ENCODE results near the gene STK24.

DNA sequence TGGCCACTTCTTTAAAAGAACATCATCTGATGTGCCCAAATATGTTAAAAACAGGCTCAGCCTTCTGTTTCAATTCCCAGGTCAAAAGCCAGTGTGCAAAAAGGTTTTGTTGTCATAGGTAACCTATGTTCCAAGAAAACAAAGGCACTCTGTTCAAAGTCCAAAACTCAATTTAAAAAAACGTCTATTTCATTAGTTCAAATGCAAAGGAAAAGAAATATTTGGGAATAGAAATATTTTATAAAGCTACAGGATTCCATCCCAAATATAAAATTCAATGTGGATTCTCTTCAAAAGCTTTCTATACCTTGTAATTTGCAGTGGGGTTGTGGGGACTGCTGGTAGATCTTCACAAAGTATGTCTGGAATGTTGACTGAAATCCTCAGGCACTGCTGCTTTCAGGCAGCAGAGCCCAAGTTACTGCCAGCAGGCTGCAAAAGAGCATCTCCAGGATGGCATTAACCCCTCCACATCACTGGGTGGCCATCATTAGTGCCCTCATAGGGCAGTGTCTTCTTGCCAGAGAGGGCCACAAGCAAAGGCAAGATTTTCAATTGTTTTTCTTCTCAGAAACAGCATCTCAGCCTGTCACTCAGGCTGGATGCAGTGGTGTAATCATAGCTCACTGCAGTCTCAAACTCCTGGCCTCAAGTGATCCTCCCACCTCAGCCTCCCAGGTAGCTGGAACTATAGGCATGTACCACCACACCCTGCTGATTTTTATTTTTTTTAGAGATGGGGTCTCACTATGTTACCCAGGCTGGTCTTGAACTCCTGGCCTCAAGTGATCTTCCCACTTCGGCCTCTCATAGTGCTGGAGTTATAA is 22.8 kb upstream of the STK24 start:
- TF ChIP-seq, protein P1, sequence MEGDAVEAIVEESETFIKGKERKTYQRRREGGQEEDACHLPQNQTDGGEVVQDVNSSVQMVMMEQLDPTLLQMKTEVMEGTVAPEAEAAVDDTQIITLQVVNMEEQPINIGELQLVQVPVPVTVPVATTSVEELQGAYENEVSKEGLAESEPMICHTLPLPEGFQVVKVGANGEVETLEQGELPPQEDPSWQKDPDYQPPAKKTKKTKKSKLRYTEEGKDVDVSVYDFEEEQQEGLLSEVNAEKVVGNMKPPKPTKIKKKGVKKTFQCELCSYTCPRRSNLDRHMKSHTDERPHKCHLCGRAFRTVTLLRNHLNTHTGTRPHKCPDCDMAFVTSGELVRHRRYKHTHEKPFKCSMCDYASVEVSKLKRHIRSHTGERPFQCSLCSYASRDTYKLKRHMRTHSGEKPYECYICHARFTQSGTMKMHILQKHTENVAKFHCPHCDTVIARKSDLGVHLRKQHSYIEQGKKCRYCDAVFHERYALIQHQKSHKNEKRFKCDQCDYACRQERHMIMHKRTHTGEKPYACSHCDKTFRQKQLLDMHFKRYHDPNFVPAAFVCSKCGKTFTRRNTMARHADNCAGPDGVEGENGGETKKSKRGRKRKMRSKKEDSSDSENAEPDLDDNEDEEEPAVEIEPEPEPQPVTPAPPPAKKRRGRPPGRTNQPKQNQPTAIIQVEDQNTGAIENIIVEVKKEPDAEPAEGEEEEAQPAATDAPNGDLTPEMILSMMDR (conservative IDR thresholded peaks at IDR 0.05; ENCODE audit: low read depth, low read length): no peak
- TF ChIP-seq EZH2 (IDR thresholded peaks at IDR 0.05; ENCODE audit: borderline replicate concordance, low read depth, low read length, poor library complexity, severe bottlenecking): no peak

All from A673 (cell line).